Measurements from ENCODE around the gene ECM1.

The ECM1 gene

DNA sequence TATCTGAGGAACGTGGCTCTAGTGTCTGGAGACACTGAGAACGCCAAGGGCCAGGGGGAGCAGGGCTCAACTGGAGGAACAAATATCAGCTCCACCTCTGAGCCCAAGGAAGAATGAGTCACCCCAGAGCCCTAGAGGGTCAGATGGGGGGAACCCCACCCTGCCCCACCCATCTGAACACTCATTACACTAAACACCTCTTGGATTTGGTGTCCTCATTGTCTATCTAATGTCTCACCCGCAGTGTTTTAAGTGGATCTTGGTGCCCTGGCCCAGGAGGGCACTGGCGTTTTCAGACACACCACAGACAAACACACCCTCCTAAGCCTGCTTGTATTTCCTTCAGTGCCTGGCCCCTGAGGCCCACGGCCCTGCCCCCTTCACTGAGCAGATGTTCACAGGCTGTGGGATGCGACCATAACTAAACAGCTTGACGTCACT lies 5.5 kb downstream of the ECM1 start:
- DNase-seq = no peak

DNA sequence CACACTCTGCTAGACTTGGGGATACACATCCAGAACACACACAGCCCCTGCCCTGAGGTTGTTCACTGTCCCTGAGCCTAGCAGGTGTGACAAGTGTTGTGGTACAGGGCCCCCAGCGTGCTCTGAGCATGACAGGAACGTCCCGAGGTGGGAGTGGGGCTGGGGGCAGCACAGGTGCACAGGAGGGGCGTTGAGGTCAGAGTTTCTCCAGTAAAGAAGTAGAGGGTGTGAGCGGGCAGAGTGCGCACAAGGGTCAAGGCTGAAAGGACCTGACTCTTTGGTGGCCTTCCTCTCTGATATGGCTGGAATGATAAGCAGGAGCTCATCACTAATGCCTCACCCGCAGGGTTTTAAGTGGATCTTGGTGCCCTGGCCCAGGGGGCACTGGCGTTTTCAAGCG lies 6.4 kb downstream of the ECM1 start:
- DNase-seq = no peak

DNA sequence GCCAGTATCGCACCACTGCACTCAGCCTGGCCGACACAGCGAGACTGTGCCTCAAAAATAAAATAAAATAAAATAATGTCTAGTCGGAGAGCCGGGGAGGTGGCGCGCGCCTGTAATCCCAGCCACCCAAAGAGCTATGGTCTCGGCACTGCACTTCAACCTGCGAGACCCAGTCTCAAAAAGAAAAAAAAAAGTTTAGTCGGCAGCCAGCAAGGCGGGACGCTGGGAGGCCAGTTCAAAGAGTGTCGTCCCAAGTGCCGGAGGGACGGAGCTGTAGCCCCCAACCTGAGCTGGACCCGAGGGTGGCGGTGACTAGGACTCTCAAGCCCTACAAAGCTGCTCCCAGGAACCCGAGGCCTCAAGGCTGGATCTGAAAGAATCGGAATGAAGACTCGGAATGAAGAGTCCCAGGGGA lies 7.0 kb downstream of the ECM1 start:
- no peak for DNase-seq

DNA sequence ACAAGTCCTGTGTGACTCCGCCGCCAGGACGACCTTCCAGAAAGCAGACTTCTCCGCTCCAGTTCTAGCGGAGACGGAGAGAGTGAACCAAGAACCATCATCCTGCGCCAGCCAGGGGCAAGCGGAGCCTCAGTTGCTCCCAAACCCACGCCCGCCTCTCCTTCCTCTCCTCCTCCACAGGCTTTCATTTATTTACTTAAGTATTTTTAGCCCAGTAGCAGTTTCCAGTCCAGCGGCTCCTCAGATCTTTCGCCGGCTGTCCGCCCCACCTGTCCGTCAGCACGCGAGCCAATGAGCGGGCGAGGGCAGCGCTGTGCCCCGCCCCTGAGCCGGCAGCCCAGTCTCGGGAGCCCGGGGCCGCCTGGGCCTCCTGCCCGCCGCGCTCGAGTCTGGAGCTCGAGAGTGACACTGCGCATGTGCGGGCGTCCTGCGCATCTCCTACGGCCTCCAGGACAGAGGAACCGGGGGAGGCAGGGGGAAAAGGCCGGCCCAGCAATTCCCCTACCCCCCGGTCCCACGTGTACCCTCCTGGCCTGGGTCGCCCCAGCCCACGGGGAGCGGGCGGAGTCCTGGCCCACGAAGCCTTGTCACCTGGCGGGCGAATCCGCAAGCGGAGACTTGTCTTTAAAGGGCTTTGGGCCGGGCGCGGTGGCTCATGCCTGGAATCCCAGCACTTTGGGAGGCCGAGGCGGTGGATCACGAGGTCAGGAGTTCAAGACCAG lies 7.6 kb downstream of the ECM1 start, which contains the start of gene FALEC:
Gene FALEC (plus strand): TSS at position 425 of the 722 bp plus-strand sequence.
- DNase-seq = peak; percentile 93 to 95

DNA sequence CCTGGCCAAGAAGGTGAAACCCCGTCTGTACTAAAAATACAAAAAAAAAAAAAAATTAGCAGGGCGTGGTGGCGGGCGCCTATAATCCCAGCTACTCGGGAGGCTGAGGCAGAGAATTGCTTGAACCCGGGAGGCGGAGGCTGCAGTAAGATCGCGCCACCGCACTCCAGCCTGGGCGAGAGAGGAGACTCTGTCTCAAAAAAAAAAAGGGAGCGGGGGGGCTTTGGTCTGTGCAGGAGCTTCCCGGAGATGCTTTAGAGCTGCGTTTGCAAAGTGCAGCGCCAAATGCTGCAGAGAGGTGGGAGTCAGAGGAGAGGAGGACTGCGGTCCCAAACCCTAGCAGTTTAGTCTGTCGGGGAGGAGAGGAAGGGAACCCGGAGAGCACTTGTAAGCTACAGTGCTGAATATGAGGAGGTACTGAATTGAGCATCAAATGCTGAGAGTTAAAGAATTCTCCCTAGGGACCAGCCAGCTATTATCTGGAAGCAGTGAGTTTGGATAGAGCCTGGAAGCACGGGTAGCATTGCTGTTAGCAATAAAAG lies 8.2 kb downstream of the ECM1 start:
- DNase-seq = peak in 1 of 2 donors; percentile 6

DNA sequence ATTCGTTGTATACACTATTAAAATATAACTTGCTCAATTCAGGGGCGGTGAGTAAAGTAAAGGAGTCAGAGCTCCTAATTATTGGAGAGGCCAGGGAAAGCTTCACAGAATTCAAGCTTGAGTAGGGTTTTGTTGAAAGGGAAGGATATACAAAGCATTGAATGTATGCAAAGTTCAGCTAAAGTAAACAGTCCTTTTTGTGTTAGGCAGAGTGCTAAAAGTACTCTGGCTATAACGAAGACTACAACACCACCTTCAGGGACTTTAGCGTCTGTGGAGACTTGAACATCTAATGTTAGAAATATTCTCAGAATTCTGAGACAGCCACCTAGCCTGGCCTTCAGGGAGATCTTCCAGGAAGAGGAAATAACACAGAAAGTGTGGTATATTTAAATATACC lies 8.7 kb downstream of the ECM1 start:
- DNase-seq = peak in 1 of 2 donors; percentile 1

DNA sequence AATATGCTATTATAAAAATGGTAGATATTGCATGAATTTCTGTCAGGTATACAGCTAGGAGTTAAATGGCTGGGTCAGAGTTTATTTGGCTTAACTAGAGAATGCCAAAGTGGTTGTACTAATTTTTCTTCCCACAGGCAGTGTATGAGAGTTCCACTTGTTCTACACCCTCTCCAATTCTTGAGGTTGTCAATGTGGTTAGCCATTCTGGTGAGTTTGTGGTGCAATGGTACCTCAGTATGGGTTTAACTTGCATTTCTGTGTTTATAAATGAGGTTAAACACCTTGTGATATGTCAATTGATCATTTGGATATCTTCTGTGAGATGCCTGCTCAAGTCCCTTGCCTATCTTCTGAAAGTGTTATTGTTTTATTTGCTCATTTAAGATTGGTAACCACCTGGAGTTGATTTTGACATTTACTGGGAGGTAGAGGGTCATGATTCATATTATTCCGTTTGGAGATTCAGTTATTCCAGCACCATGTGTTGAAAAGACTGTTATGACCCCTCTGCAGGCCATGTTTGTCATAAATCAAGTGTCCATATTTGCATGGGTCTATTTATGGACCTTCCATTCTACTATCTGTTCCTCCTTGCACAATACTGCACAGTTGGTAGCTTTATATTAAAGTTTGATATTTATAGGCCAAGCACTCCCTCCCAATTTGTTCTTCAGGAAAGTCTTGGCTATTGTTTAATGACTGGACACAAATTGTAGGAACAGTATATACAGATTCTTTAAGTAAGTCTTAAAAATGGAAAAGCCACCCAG lies 13.5 kb downstream of the ECM1 start:
- no peak for DNase-seq

DNA sequence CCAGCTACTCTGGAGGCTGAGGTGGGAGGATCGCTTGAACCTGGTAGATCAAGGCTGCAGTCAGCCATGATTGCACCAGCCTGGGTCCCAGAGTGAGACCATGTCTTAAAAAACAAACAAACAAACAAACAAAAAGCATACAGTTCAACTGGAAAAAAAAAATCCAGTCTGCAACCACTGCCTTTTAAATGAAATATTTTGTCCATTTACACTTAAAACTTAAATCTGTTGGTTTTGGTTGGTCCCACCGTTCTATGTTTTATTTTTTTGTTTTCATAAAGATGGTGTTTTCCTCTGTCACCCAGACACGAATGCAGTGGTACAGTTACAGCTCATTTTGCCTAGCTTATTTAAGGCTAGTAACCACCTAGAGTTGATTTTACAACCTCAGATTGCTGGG lies 17.4 kb downstream of the ECM1 start:
- DNase-seq = no peak

DNA sequence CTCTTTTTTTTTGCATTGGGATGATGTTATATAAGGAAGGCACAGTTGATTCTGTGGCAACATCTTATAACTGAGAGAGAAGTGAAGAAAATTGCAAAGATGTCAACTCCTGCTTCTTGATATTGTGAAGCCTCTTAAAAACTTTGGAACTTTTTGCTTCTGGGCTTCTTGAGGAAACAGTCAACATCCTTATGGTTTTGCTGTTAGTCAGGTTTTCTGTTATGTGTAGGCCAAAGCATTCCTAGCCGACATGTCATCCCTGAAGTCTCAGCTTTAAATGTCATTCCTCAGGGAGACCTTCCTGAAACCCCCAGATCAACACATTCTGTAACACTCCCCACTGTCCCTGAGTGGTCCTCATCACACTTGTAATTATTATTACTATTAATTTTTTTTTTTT lies 20.3 kb downstream of the ECM1 start:
- DNase-seq = no peak

DNA sequence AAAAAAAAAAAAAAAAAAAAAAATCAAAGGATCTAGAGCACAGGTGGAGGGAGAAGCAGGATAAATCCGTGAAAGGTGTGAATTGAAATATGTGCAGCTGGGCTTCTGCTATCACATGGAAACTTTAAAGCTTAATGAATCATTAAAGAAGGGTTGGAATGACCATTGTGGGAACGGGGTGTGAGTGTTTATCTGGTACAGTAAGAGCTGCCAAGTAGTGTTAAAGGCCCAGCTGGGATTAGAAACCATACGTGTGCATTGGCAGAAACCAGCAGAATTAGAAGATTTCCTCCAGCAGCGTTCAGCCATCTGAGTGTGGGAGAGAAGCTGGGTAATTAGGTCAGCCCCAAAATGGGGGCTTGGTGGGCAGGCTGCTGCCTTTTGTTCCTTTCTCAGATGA lies 21.1 kb downstream of the ECM1 start:
- no peak for DNase-seq

DNA sequence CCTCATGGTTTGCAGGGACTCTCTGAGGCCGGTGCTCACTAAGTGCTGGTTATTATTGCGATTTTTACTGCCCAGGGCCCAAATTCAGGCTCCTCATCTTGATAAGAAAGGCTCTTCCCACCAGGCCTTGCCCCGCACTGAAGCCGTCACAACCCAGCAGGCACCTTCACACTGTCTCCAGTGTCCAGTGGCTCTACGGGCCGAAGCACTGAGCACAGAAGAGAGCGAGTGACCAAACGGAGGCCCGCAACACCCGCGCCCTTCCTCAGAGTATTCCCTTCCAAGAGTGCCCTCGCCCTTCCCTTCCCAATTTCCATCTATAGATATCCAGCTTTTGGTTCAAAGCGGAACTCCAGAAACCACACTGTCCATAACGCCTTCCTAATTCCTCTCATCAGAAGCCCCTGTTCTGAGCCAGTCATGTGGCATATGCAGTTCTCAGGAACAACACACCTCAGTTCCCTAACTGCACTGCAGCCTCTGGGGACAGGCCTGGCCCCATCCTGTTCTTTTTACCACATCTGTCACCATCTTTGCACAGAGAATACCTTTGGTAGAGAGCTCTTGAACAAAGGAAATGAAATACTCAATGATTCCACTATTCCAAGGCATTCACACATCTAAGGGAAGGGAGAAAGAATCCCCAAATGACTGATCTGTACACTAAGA lies 22.7 kb downstream of the ECM1 start:
- DNase-seq = no peak

DNA sequence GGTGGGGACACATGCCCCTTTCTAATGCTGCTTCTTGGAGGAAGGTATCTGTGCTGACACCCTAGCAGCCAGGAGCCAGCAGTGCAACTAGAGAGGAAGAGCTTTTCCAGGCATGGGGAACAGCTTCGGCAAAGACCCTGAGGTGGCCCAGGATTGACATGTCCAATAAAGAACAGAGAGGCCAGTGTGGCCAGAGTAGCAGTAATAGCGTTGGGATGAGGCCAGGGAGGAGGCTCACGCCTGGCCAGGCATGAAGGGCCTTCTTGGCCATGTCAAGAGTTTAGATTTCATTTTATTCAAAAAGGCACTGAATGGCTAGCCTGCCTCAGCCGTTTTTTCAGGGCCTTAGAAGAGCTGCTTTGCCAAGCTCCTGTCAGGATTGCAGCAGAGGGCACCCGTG lies 25.0 kb downstream of the ECM1 start:
- DNase-seq = no peak

DNA sequence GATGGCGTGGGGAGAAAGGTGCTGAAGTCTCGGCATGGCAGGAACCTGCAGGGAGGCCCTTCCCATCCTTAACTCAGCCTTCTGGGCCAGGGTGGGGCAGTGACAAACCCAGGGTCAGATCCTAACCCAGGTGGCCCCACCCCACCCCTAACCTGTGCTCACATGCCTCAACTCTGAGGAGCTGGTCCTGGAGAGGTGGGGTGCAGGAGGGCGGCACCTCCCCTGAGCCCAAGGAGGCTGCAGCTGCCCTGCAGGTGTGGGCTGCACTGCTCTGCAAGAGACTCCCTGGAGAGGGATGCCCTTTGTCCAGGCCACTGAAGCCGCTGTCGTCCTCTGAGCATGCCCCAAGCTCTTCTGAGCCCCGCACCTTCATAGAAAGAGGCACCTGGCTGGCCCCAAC lies 26.1 kb downstream of the ECM1 start:
- DNase-seq = no peak

DNA sequence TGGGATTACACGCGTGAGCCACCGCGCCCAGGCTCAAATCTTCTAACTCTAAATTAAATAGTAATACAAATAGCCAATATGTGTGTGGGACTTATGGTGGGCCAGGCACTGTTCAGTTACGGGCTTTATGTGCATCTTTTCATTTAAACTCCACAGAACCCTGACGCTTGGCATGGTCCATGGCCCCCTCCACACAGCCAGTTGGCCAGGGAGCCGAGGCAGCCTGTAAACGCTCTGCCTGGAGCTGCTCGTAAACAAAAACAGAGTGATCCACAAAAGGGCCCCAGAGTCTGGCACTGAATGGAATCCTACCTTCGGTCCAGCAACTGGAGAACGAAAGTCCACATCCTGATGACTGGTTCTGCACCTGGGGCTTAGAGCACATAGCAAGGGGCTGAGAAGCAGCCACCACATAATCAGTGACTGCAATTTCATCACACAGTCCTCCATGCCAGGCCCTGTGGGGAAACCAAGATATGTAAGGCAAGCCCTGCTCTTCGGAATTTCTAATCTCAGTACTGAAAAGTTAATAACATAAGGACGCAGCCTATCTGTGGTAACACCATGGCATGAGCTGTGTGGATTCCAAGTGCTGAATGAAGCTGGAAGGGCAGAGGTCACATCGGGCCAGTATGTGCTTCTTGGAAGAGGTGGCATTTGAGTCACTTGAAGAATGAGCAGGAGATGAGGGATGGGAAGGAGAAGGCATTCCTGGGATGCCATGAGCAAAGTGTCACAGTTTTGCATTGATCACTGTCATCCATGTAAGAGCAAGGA lies 27.8 kb downstream of the ECM1 start:
- no peak for DNase-seq

DNA sequence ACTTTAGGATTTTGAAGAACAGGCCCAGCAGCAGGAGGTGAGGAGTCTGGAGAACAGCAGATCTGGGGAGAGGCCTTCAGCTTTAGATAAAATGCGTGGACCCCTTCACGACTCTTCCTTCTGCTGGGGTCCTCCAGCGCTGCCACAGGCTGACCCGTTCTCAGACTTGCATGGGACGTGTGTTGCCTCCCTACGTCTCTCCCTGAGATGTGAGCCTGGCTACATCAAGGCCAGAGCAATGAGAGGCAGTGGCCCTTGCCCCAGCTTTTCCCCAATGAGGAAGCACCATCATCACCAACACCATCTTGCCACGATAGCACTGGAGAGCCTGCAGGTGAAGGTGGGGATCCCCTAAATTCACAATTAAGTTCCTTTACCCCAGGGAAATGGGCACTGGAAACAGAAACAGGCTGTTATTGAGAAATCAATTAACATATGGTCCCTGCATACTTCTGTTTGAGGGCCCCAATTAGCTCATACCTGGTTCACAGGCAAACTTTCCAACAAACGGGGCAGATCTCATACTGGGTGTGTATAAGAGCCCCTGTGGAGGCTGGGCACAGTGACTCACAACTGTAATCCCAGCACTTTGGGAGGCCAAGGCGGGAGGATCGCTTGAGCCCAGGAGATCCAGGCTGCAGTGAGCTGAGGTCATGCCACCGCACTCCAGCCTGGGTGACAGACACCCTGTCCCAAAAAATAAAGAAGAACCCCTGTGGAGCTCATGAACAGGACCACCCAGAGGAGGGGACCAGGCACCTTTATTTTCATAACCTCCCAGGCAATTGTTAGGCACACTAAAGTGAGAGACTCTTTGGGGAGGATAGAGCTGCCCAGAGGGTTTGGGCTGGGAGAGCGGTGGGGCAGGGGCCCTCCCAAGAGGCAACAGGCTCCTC lies 29.2 kb downstream of the ECM1 start:
- no peak for DNase-seq

DNA sequence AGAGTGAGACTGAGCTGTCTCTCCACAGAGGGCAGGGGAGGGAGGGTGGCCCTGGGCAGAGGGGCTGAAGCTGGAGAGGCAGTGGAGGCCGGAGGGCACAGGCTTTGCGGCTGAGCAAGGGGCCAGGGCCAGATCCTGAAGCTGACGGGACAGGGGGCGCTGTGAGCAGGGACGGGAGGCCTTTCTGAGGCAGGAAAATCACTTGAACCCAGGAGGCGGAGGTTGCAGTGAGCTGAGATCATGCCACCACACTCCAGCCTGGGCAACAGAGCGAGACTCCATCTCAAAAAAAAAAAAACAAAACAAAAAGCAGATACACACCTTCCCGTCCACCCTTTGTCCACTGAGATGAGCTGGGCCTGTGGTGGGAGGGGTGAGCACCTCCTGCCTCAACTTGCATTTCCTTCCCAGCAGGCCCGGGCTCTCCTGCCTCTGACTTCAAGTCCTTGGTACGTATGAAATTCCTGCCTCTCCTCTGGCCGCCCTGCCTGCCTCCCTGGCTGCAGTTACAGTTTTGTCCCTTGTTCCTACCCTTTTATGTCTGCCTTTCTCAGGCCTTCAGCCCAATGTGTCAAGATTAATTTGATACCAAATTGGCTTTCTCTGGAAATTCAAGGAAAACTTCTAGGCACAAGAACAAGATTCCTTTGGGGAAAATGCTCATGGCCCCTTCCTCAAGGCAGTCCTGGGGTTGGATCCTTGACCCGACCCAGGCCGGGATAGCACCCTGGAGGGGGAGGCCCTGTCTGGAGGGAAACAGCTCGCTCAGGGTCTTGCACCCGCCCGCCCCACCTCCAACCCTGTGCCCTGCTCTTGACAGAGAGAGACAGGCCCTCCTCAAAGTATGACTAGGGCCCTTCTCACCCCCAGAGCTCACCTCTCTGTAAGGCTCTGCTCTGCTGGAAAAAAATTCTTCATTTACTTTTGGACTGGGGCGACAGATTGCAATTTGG lies 30.1 kb downstream of the ECM1 start:
- DNase-seq = no peak

DNA sequence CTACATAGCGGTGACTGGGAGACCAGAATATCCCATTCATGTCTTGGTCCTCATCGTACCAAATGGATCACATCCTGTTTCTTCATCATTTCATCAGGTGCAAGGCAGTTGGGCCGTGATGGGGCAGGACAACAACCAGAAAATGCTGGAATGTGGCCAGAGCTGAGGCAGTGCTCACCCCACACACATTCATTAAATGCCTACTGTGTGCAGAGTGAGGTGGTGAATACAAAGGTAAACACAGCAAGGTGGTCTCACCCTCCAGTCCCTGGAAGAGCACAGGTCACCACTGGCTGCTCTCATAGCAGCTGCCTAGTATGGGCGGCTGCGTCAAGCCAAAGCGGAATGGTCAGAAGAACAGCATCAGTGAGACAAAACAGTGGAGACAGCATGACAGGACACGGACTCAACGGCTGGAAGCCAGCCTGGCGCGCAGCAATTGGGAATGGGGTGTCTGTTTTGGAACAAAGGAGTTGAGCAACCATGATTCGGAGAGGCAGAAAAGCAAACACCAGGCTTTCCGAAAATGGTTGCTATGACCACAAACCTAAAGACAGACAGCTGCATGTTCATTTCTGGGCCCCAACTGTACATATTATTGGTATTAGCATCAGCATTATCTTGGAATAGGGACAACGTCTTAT lies 35.7 kb downstream of the ECM1 start:
- no peak for DNase-seq

DNA sequence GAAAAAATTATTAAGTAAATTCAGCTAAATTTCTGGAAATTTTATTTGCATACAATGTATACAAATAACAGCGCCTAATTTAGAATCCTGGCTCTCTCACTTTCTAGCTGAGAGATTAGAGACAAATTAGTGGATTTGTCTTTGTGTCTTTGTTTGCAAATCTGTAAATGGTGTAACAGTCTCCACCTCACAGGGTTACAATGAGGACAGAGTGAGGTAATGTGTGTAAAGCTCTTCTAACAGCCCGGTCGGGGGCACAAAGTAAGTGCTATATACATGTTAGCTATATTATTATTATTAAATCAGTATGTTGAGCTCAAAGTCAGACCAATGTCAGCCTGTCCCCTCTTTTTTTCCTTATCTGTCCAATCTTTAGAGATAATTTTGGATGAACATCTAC lies 36.3 kb downstream of the ECM1 start:
- no peak for DNase-seq

DNA sequence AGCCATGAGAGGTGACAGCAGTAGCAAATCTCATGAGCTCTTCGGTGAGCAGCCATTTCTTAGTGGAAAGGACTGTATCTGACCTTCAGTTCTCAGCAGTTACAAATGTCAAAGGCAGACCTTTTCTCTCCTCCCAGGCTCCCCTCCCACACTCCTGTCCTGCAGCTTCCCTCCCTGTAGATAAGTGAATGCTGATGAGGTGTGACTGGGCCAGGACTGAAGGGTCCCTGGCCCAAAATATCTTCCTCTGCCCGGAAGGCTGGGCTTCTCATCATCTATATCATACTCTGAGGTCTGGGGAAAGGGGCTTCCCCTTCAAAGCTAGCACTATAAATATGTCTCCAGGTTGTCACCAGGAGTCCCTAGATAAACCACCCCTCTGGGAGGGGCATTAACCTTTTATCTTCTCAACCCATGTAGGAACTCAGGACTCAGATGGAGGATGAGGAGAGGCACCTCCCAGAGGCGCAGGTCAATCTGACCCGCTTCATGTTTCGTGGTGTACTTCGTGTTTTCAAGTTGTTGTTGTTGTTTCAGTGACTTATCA lies 37.6 kb downstream of the ECM1 start:
- DNase-seq = no peak

Data from inflammatory macrophage treated with lipopolysaccharide for 1 hour (primary cell).